Stimulated activated naive CD8-positive, alpha-beta T cell treated with anti-CD3 and anti-CD28 coated beads, Interleukin-15, amount 100 ng/mL, for 72 hours (primary cell): ENCODE results near the gene CUX1.
"Not testable (repeated sequence)": the region's sequence is repeated elsewhere in the genome, so short reads cannot be mapped to it uniquely, and the experiment has no call there.

ENCODE experiments used
- ATAC-seq: fragments of 150-1000 bp; cut with Tn5 transposase; 2 replicates; pipeline ENCODE4 v1.10.0; 2021; ENCODE audit warnings: mild to moderate bottlenecking, moderate library complexity
- DNase-seq, 2 donors: peaks; one replicate each; pipeline ENCODE4 v3.0.0; 2021 to 2022
- H3K27ac Mint-ChIP-seq, 2 donors: one replicate each; pipeline ENCODE4 v1.8.0; 2022; ENCODE audit warnings: mild to moderate bottlenecking in 2 of 2, mixed read lengths in 2 of 2, moderate library complexity in 2 of 2
- H3K27me3 Mint-ChIP-seq: one replicate; pipeline ENCODE4 v1.8.0; 2022; ENCODE audit warnings: mixed read lengths
- H3K4me1 Mint-ChIP-seq: one replicate; pipeline ENCODE4 v1.8.0; 2022; ENCODE audit warnings: mild to moderate bottlenecking, mixed read lengths
- H3K4me3 Mint-ChIP-seq, 2 donors: one replicate each; pipeline ENCODE4 v1.8.0; 2022; ENCODE audit warnings: mild to moderate bottlenecking in 2 of 2, mixed read lengths in 2 of 2, moderate library complexity in 1 of 2
- H3K9me3 Mint-ChIP-seq, 2 donors: one replicate each; pipeline ENCODE4 v1.8.0; 2022; ENCODE audit warnings: mixed read lengths in 2 of 2

The CUX1 gene

GRCh38 chr7:101829374-101829773 lies 11.9 kb downstream of the CUX1 start:
- DNase-seq = no peak
- ATAC-seq = no peak
- Mint-ChIP-seq H3K4me3 (no peak overlapping the region), H3K4me1 (peaks cover 15% of the 10 kb centered on the region), H3K27ac (no peak overlapping the region), H3K27me3 (no peaks in the 10 kb centered on the region), H3K9me3 (no peaks in the 10 kb centered on the region)

- peaks cover 15% of the 10 kb centered on the region for H3K4me1 Mint-ChIP-seq
- peaks cover 0 to under 1% of the 10 kb centered on the region in 2 donors for H3K9me3 Mint-ChIP-seq
- peak overlapping the region in 1 of 2 donors; percentile 27 for H3K27ac Mint-ChIP-seq
- H3K4me3 Mint-ChIP-seq = no peak overlapping the region
- ATAC-seq (no peak), DNase-seq (no peak)
- no peaks in the 10 kb centered on the region for H3K27me3 Mint-ChIP-seq
Observed at GRCh38 chr7:101829821-101830220, 12.4 kb downstream of the CUX1 start.

DNA sequence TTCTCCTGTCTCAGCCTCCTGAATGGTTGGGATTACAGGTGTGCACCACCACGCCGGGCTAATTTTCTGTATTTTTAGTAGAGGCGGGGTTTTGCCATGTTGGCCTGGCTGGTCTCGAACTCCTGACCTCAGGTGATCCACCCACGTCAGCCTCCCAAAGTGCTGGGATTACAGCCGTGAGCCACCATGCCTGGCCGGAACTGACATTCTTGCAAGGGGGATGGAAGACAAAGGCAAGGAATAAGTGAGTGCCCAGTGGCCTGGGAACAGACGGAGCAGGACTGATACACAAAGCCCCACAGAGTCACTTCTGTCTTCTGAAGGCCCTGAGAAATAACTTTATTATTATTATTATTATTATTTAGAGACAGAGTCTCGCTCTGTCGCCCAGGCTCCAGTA lies 14.0 kb downstream of the CUX1 start:
- ATAC-seq, DNase-seq, H3K4me3 Mint-ChIP-seq, H3K27me3 Mint-ChIP-seq, H3K9me3 Mint-ChIP-seq, H3K27ac Mint-ChIP-seq: not testable (repeated sequence)
- H3K4me1 Mint-ChIP-seq = peaks cover 13% of the 10 kb centered on the region

GRCh38 chr7:101832205-101832631 lies 14.8 kb downstream of the CUX1 start:
- ATAC-seq (no peak), DNase-seq (no peak)
- Mint-ChIP-seq H3K4me1 (peaks cover 11% of the 10 kb centered on the region), H3K9me3 (peaks cover 0 to 6% of the 10 kb centered on the region in 2 donors), H3K4me3 (no peak overlapping the region), H3K27me3 (no peaks in the 10 kb centered on the region), H3K27ac (no peak overlapping the region)

DNA sequence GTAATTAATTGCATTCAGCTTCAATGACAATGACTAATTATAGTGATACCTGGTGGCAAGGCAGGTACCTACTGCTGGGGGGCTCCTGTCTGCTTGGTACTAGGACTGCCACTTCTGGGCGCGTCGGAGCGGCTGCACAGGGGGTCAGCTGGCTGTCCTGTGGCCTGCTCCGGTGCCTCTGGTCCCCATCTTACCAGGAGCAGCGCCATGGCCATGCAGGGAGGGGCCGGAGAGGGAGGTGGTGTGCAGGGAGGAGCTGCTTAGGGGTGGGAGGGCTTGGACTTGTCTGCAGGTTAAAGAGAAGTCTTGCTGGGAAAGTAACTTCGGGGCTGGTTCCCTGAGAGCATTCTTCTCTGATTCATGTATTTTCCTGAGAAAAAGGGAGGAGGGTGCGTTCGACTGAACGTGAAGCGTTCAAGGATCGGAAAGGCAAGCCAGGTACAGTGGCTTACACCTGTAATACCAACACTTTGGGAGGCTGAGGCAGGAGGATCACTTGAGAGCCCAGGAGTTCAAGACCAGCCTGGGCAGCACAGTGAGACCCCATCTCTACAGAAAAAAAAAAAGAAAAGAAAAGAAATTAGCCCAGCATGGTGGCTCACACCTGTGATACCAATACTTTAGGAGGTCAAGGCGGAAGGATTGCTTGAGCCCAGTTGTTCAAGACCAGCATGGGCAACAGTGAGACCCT lies 15.4 kb downstream of the CUX1 start:
- Mint-ChIP-seq H3K27me3 (no peaks in the 10 kb centered on the region), H3K9me3 (peaks cover 0 to 6% of the 10 kb centered on the region in 2 donors), H3K27ac (peak overlapping the region in 1 of 2 donors; percentile 19), H3K4me1 (peaks cover 11% of the 10 kb centered on the region), H3K4me3 (no peak overlapping the region)
- no peak for DNase-seq
- no peak for ATAC-seq

- Mint-ChIP-seq H3K27me3 (no peaks in the 10 kb centered on the region), H3K4me1 (peaks cover 10% of the 10 kb centered on the region), H3K9me3 (peaks cover 0 to 6% of the 10 kb centered on the region in 2 donors), H3K27ac (no peak overlapping the region), H3K4me3 (no peak overlapping the region)
- DNase-seq = no peak
- ATAC-seq = no peak
Observed at GRCh38 chr7:101833799-101834198, 16.4 kb downstream of the CUX1 start.

- H3K4me1 Mint-ChIP-seq = peaks cover 5% of the 10 kb centered on the region
- H3K9me3 Mint-ChIP-seq = peaks cover 0 to 6% of the 10 kb centered on the region in 2 donors
- no peaks in the 10 kb centered on the region for H3K27me3 Mint-ChIP-seq
- no peak overlapping the region for H3K4me3 Mint-ChIP-seq
- DNase-seq = no peak
- no peak for ATAC-seq
- H3K27ac Mint-ChIP-seq = no peak overlapping the region
Observed at GRCh38 chr7:101835136-101835535, 17.7 kb downstream of the CUX1 start.

- not testable (repeated sequence) for H3K27me3 Mint-ChIP-seq
Observed at GRCh38 chr7:101837433-101837832, 20.0 kb downstream of the CUX1 start.

GRCh38 chr7:101838837-101839483 lies 21.5 kb downstream of the CUX1 start:
- Mint-ChIP-seq H3K9me3 (peaks cover 0 to 6% of the 10 kb centered on the region in 2 donors), H3K4me3 (no peak overlapping the region), H3K4me1 (peaks cover 5% of the 10 kb centered on the region), H3K27me3 (no peaks in the 10 kb centered on the region), H3K27ac (peak overlapping the region in 1 of 2 donors; percentile 35)
- DNase-seq (no peak), ATAC-seq (no peak)

More at GRCh38 chr7:101837433-101837832, 20.0 kb downstream of the CUX1 start:
- not testable (repeated sequence) for H3K4me1 Mint-ChIP-seq, H3K9me3 Mint-ChIP-seq, H3K4me3 Mint-ChIP-seq, H3K27ac Mint-ChIP-seq, DNase-seq, ATAC-seq

DNA sequence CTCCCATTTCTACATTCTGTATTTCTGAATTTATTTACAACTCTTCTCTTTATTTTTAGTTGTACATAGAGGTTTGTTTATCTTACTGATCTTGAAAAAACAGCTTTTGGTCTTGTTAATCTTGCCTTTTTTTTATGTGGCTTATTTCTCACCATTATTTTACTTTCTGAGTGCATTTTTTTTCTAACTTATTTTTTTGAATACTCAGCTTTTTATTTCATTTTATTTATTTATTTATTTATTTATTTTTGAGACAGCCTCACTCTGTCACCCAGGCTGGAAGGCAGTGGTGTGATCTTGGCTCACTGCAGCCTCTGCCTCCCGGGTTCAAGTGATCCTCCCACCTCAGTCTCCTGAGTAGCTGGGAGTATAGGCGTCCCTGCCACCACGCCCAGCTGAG lies 23.9 kb downstream of the CUX1 start:
- DNase-seq (no peak), ATAC-seq (no peak)
- Mint-ChIP-seq H3K9me3 (no peaks in the 10 kb centered on the region), H3K4me3 (no peak overlapping the region), H3K4me1 (no peaks in the 10 kb centered on the region), H3K27me3 (no peaks in the 10 kb centered on the region), H3K27ac (no peak overlapping the region)

DNA sequence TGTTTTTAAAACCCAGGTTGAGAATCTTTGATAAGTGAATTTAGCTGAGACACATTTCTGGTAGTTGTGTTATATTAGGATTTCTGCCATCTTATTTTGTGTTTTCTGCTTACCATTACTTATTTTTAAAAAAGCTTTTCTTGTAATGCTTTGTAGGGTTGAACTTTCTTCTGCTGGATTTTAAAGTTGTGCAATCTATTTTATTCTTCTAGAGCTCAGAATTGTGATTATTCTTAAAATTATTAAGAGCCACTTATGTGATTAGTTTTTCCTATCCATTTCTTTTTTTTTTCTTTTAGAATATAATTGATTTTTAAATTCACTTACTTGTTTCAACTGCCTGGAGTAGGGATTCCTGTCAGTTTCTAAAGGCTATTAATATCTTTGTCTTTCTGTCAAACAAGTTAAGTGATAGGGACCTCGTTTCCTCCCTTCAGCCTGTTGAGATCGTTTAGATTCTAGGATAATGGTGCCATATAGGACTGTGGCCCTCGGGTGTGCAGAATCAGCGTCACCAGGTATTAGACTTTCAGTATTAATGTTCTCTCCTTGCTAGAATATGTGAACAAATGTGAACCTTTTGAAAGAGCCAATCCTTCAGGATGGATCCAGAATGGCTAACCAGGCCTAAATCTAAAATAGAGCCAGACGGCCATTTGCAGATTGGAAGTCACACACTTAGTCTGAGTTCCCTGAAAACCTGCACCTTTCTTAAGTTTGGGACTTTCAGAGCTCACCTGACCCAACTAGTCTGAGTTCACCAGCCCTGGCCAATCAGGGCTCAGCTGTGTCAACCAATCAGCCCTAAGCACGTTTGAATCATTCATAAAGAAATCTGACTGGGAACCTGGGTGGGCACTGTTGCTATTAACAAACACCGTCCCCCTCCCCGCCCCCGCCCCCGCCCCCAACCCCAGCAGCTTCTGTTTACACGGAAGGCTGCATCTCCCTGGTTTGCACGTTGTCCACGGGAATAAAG lies 26.2 kb downstream of the CUX1 start:
- no peak overlapping the region for H3K27ac Mint-ChIP-seq

DNA sequence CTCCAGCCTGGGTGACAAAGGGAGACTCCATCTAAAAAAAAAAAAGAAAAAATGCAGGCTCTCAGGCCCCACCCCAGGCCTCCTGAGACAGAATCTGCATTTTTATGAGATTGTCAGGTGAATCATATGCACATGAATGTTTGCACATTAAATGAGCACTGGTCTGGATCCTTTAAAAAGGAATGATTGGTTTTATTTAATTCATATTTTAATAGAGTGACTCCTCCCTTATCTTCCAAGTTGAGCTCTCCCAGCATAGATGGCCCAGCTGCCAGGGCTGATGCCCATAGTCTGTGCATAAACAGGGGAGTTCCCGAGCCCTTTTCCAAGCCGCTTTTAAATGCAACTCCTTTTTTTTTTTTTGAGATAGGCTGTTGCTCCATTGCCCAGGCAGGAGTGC lies 28.5 kb downstream of the CUX1 start:
- H3K9me3 Mint-ChIP-seq = no peaks in the 10 kb centered on the region
- no peak overlapping the region for H3K27ac Mint-ChIP-seq
- no peaks in the 10 kb centered on the region for H3K27me3 Mint-ChIP-seq
- ATAC-seq (no peak), DNase-seq (no peak)
- no peak overlapping the region for H3K4me3 Mint-ChIP-seq
- peaks cover 7% of the 10 kb centered on the region for H3K4me1 Mint-ChIP-seq

More for the DNA sequence above, 26.2 kb downstream of the CUX1 start:
- peaks cover 6% of the 10 kb centered on the region for H3K4me1 Mint-ChIP-seq
- ATAC-seq (no peak), DNase-seq (no peak)
- no peaks in the 10 kb centered on the region for H3K27me3 Mint-ChIP-seq
- no peak overlapping the region for H3K4me3 Mint-ChIP-seq
- H3K9me3 Mint-ChIP-seq = no peaks in the 10 kb centered on the region

DNA sequence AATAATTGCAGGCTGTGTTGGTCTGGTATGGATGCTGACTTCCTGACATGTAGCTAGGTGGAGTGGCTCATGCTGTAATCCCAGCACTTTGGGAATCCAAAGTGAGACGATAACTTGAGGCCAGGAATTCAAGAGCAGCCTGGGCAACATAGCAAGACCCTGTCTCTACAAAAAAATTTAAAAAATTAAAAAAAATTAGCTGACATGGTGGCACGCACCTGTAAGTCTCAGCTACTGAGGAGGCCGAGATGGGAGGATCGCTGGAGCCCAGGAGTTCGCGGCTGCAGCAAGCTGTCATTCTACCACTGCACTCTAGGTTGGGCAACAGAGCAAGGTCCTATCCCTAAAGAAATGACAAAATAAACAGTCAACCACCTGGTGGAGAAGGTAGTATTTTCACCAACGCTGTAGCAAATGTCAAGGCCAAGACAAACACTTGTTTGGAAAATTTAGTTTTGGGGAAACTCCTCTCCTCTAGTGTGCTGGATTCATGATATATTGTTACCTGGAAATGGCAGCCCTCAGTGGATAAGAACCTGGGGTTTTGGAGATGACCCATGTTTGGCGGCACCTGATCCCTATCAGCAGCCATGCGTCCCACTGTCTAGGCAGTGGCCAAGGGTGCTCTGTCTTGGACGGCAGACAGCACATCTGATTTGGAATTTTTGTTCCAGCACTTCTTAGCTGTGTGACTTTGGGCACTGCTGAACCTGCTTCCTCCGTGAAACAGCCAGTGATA lies 29.5 kb downstream of the CUX1 start:
- Mint-ChIP-seq H3K27me3 (no peaks in the 10 kb centered on the region), H3K9me3 (no peaks in the 10 kb centered on the region), H3K27ac (no peak overlapping the region), H3K4me3 (no peak overlapping the region), H3K4me1 (peaks cover 12% of the 10 kb centered on the region)
- no peak for DNase-seq
- no peak for ATAC-seq

- DNase-seq (no peak), ATAC-seq (no peak)
- peaks cover 12% of the 10 kb centered on the region for H3K4me1 Mint-ChIP-seq
- no peak overlapping the region for H3K27ac Mint-ChIP-seq
- H3K4me3 Mint-ChIP-seq = no peak overlapping the region
- H3K9me3 Mint-ChIP-seq = no peaks in the 10 kb centered on the region
- H3K27me3 Mint-ChIP-seq = no peaks in the 10 kb centered on the region
Observed at GRCh38 chr7:101848208-101848951, 31.0 kb downstream of the CUX1 start.
